ENCODE results near the gene CFLAR. TPM values are rescaled to one million over a fixed set of nuclear protein-coding genes. Genes with fewer than 3 reads are reported as not detected.

The CFLAR gene
- total and polyA plus RNA-seq, 9 of the 15 experiments (the other 6 are each of a cell fraction or from before 2014, with no cell fraction given), result 27.5 to 102 (median 54.0) TPM

- TF ChIP-seq, protein P1, sequence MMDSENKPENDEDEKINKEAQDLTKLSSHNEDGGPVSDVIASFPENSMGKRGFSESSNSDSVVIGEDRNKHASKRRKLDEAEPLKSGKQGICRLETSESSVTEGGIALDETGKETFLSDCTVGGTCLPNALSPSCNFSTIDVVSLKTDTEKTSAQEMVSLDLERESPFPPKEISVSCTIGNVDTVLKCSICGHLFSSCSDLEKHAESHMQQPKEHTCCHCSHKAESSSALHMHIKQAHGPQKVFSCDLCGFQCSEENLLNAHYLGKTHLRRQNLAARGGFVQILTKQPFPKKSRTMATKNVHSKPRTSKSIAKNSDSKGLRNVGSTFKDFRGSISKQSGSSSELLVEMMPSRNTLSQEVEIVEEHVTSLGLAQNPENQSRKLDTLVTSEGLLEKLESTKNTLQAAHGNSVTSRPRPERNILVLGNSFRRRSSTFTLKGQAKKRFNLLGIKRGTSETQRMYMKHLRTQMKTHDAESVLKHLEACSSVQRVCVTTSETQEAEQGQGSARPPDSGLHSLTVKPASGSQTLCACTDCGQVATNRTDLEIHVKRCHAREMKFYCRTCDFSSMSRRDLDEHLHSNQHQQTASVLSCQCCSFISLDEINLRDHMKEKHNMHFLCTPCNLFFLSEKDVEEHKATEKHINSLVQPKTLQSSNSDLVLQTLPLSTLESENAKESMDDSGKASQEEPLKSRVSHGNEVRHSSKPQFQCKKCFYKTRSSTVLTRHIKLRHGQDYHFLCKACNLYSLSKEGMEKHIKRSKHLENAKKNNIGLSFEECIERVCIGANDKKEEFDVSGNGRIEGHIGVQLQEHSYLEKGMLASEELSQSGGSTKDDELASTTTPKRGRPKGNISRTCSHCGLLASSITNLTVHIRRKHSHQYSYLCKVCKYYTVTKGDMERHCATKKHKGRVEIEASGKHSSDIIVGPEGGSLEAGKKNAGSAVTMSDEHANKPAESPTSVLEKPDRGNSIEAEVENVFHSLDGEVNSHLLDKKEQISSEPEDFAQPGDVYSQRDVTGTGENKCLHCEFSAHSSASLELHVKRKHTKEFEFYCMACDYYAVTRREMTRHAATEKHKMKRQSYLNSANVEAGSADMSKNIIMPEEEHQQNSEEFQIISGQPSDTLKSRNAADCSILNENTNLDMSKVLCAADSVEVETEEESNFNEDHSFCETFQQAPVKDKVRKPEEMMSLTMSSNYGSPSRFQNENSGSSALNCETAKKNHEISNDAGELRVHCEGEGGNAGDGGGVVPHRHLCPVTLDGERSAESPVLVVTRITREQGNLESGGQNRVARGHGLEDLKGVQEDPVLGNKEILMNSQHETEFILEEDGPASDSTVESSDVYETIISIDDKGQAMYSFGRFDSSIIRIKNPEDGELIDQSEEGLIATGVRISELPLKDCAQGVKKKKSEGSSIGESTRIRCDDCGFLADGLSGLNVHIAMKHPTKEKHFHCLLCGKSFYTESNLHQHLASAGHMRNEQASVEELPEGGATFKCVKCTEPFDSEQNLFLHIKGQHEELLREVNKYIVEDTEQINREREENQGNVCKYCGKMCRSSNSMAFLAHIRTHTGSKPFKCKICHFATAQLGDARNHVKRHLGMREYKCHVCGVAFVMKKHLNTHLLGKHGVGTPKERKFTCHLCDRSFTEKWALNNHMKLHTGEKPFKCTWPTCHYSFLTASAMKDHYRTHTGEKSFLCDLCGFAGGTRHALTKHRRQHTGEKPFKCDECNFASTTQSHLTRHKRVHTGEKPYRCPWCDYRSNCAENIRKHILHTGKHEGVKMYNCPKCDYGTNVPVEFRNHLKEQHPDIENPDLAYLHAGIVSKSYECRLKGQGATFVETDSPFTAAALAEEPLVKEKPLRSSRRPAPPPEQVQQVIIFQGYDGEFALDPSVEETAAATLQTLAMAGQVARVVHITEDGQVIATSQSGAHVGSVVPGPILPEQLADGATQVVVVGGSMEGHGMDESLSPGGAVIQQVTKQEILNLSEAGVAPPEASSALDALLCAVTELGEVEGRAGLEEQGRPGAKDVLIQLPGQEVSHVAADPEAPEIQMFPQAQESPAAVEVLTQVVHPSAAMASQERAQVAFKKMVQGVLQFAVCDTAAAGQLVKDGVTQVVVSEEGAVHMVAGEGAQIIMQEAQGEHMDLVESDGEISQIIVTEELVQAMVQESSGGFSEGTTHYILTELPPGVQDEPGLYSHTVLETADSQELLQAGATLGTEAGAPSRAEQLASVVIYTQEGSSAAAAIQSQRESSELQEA (IDR thresholded peaks at IDR 0.05; ENCODE audit: low read depth), result no peak
- TF ChIP-seq ZFP1 (CRISPR knock-in tag; IDR thresholded peaks at IDR 0.05) (no peak), MCM5 (IDR thresholded peaks at IDR 0.05; ENCODE audit: low read depth) (no peak), SAFB (IDR thresholded peaks at IDR 0.05; ENCODE audit: borderline replicate concordance, low read depth, low read length) (no peak), BACH1 (tag; IDR thresholded peaks at IDR 0.05) (no peak; the same call in 1 of the 2 replicates), MCM7 (IDR thresholded peaks at IDR 0.05) (no peak), STAT5A (IDR thresholded peaks at IDR 0.05; ENCODE audit: borderline replicate concordance, low read length) (peak; percentile 31; the same call in 1 of the 2 replicates), TSHZ1 (CRISPR knock-in tag; IDR thresholded peaks at IDR 0.05) (no peak), TBP (optimal IDR thresholded peaks at IDR 0.05; ENCODE audit: low read depth, low read length) (peak; percentile 30), FOXM1 (IDR thresholded peaks at IDR 0.05; ENCODE audit: low read depth) (peak; percentile 93), FOXM1 (CRISPR knock-in tag; IDR thresholded peaks at IDR 0.05; ENCODE audit: low read depth) (no peak), PHTF2 (CRISPR knock-in tag; IDR thresholded peaks at IDR 0.05) (no peak), ZNF785 (CRISPR knock-in tag; IDR thresholded peaks at IDR 0.05) (no peak), KAT2B (IDR thresholded peaks at IDR 0.05; ENCODE audit: low read depth, low read length) (no peak)
- TF ChIP-seq, protein P2, sequence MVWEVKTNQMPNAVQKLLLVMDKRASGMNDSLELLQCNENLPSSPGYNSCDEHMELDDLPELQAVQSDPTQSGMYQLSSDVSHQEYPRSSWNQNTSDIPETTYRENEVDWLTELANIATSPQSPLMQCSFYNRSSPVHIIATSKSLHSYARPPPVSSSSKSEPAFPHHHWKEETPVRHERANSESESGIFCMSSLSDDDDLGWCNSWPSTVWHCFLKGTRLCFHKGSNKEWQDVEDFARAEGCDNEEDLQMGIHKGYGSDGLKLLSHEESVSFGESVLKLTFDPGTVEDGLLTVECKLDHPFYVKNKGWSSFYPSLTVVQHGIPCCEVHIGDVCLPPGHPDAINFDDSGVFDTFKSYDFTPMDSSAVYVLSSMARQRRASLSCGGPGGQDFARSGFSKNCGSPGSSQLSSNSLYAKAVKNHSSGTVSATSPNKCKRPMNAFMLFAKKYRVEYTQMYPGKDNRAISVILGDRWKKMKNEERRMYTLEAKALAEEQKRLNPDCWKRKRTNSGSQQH (CRISPR knock-in tag; IDR thresholded peaks at IDR 0.05), result no peak
Observed at GRCh38 chr2:201116959-201117734, 1.2 kb downstream of the CFLAR start (continued).

All from K562 (cell line).